HG03571 (cell line): ENCODE results near the gene A2ML1.
"Not testable (repeated sequence)": the region's sequence is repeated elsewhere in the genome, so short reads cannot be mapped to it uniquely, and the experiment has no call there.

Source experiments
- ATAC-seq: cut with Tn5 transposase; IDR thresholded peaks from one replicate; pipeline ENCODE4 v1.9.1; 2021; ENCODE audit not compliant: unreplicated experiment

Gene A2ML1

DNA sequence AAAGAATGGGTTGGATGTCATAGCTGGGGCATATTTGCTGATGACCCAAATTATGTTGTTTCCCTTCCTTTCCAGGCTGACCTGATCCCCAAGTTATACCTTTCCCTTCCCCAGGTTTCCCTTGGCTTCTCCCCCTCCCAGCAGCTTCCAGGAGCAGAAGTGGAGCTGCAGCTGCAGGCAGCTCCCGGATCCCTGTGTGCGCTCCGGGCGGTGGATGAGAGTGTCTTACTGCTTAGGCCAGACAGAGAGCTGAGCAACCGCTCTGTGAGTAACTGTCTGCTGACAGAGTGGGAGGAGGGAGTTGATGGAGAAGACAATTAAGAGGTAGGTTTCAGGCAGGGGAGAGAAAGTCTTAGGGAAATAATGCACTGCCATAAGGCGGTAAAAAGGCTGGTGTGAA is 25.0 kb downstream of the A2ML1 start:
- ATAC-seq = no peak

DNA sequence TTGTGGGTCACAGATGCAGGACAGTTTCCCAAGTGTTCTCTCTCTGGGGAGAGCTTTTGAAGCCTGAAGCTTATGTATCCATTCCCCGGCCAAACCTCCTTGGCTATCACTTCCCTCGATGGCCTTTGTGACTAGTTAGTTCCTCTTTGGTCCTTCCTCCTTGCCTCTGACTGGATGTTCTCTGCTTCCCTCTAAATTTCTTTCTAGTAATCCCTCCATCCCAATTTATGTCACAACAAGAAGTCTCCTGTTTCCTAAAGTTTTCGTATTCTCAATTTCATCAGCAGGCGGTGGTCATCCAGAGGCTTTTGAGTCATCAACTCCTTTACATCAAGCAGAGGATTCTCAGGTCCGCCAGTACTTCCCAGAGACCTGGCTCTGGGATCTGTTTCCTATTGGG is 27.5 kb downstream of the A2ML1 start:
- ATAC-seq = no peak

DNA sequence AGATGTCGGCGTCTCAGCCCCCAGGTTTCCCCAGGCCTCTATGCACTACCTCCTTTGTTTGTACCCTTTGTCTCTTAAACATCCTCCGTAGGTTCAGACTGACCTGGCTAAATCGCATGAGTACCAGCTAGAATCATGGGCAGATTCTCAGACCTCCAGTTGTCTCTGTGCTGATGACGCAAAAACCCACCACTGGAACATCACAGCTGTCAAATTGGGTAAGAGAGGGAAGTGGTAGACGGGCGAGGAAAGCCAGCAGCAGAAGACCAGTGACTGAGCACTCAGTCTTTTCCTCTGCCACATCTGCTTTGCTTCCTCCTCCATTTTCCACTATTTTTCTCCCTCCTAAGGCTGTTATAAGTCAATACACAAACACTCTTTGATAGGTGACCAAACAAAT is 29.7 kb downstream of the A2ML1 start:
- no peak for ATAC-seq

GRCh38 chr12:8855891-8856290 is 33.5 kb downstream of the A2ML1 start:
- no peak for ATAC-seq

GRCh38 chr12:8859448-8859847 is 37.0 kb downstream of the A2ML1 start:
- not testable (repeated sequence) for ATAC-seq

- no peak for ATAC-seq
Observed at GRCh38 chr12:8860165-8860961, 37.9 kb downstream of the A2ML1 start.

GRCh38 chr12:8866429-8866828 is 44.0 kb downstream of the A2ML1 start:
- ATAC-seq = no peak

DNA sequence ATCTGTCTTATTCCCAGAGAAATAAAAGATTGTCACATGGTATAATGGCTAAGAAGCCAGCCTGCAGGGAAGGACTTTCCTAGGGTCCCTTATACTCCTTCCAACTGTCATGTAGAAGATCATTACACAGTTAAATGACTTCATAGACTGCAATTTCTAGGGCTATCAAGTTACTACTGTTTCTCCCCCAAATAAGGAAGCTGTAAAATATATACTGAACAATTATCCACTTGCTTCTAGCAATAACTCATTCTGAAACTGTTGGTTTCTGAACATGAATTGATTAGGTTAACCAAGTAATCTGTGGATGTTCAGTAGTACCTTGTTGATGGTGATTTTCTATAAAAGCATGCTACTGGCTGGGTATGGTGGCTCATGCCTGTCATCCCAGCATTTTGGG is 44.6 kb downstream of the A2ML1 start:
- ATAC-seq = no peak

- ATAC-seq = no peak
Observed at GRCh38 chr12:8867786-8868185, 45.4 kb downstream of the A2ML1 start.

DNA sequence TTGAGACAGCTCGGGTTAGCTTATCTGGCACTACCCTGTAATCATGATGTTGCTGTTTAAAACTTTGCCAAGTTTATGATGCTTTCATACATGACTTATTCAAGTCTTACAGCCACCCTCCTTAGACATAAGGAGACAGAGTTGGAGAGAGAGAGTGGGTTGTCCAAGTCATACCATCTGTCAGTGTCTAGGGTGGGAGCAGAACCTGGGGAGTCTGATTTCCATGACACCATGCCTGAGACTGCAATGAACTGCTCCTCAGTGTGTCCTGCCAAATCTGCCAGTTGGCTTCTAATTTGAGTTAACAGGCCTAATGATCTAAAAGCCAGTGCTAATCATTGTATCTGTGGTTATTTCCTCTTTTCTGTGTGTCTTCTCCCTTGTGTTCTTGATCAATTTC is 48.2 kb downstream of the A2ML1 start:
- ATAC-seq = no peak

DNA sequence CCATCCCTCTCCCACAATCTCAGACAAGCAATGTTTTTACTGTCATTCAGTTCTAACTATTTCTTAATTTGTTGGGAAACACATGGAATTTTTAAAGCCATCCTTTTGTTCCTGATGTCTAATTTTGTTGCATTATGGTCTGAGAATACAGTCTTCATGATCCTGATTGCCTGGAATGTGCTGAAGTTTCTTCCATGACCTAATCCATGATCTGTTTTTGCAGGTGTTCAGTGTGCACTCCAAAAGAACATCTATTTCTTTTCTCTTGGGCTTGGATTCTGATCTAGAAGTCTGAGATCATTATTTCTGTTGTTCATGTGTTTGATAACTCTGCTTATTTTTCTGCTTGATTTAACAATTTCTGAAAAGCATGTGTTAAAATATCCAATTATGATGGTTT is 48.6 kb downstream of the A2ML1 start:
- no peak for ATAC-seq

DNA sequence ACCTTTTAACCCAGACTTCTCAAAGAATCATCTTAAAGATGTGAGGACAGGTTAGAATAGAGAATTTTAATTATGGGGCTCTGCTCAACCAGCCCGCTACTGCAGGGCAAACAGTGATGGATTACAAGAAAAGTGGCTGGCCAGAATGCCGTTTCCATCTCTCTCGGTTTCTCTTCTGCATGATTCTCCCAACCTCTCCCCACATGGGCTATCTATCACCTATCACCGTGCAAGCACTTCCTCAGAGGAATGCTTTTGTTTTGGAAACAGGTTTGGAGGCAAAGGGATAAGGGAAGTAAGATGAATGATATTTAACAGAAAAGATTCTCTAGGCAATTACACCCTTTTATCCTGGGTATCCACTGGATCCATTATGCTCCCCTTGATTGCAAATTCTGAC is 54.5 kb downstream of the A2ML1 start:
- no peak for ATAC-seq

GRCh38 chr12:8886502-8887284 is 64.3 kb downstream of the A2ML1 start:
- ATAC-seq = no peak

DNA sequence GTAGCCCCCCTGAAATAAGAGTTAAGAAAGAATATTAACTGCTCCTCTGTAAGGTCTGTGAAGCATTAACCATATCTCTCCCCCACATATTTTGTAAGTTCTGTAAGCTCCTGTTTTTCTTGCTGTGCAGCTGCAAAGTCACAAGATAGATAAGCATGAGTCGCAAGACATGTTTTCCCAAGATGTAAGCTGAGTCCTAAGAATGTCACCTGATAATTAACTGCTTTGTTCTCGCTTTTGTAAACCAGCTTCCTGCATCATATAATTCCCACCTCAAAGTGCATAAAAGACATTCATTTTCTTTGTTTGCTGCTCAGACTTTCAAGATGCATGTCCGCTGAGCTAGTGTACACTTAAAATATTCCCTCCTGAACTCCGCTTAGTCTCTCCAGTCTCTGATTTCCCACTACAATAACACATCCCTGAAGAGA is 64.9 kb downstream of the A2ML1 start:
- no peak for ATAC-seq

GRCh38 chr12:8890313-8891085 is 68.1 kb downstream of the A2ML1 start:
- no peak for ATAC-seq

- ATAC-seq = no peak
Observed at GRCh38 chr12:8891976-8892375, 69.6 kb downstream of the A2ML1 start.

GRCh38 chr12:8894378-8894777 is 72.0 kb downstream of the A2ML1 start:
- ATAC-seq = no peak

DNA sequence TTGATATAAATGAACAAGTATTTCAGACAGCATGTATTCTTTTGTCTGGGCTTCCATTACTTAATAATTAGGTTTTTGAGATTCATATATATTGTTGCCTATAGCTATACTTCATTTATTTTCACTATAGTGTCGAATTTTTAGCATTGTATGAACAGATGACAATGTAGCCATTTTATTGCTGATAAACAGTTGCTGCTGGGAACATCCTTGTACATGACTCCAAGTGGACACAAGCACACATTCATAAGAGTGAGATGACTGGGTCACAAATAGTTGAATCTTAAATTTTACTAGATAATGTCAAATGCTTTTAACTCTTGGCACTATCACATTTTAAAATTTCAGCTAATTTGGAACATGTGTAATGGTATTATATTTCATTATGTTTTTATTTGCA is 72.6 kb downstream of the A2ML1 start:
- no peak for ATAC-seq

DNA sequence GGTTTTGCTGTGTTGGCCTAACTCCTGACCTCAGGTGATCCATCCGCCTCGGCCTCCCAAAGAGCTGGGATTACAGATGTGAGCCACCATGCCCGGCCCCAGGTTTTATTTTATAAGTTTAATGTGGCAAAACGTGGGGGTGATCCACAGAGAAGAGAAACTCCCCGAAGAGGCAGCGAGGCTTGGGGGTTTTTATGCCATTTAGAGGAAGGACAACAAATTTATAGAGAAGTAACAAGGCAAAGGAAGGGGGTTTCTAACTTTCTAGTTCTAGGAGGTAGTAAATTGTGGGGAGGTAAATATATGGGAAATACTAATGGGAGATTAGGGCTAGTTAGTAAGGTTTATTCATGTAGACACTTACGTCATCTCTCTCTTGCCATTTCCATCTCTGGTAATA is 74.7 kb downstream of the A2ML1 start:
- no peak for ATAC-seq

DNA sequence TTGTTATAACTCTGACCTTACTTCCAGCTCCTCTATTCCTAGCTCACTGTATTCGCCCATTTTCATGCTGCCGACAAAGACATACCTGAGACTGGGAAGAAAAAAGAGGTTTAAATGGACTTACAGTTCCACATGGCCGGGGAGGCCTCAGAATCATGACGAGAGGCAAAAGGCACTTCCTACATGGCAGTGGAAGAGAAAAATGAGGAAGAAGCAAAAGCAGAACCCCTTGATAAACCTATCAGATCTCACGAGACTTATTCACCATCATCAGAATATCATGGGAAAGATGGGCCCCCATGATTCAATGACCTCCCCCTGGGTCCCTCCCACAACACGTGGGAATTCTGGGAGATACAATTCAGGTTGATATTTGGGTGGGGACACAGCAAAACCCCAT is 77.4 kb downstream of the A2ML1 start:
- ATAC-seq = no peak

- ATAC-seq = not testable (repeated sequence)
Observed at GRCh38 chr12:8902703-8903102, 80.3 kb downstream of the A2ML1 start.

GRCh38 chr12:8903646-8904045 is 81.2 kb downstream of the A2ML1 start:
- no peak for ATAC-seq
